Kidney (tissue), 14 donors: ENCODE results near the gene TPP1. TPM values are rescaled to one million over a fixed set of nuclear protein-coding genes. Genes with fewer than 3 reads are reported as not detected.

Source experiments
- DNase-seq, 5 donors: peaks; one replicate each; pipeline ENCODE4 v3.0.0-alpha.2; 2013 to 2020
- FAIRE-seq: peaks from 2 replicates; lab custom pipeline; 2012; peaks lifted over from hg19 to GRCh38; lab: Jason Lieb, UNC
- H3K27ac ChIP-seq, 2 donors: one replicate each; pipeline ENCODE4 v1.7.0; 2013; ENCODE audit warnings: low read depth in 2 of 2, low read length in 2 of 2, inconsistent platforms in 1 of 2
- H3K27me3 ChIP-seq: one replicate; pipeline ENCODE4 v1.7.1; 2013; ENCODE audit warnings: low read length, inconsistent platforms; ENCODE audit not compliant: control insufficient read depth, insufficient read depth
- H3K36me3 ChIP-seq, 3 donors: one replicate each; pipeline versions ENCODE4 v1.7.0 to v1.7.1; 2013; ENCODE audit warnings: low read length in 3 of 3, control low read depth in 1 of 3, inconsistent platforms in 1 of 3; ENCODE audit not compliant: insufficient read depth in 3 of 3, control insufficient read depth in 2 of 3
- H3K4me1 ChIP-seq, 3 donors: one replicate each; pipeline versions ENCODE4 v1.7.0 to v1.7.1; 2013; ENCODE audit warnings: low read length in 3 of 3, inconsistent platforms in 1 of 3, low read depth in 1 of 3; ENCODE audit not compliant: control insufficient read depth in 2 of 3, insufficient read depth in 2 of 3
- H3K4me3 ChIP-seq, 3 donors: one replicate each; pipeline versions ENCODE4 v1.7.0 to v1.8.1; 2013; ENCODE audit warnings: low read length in 3 of 3, control low read depth in 1 of 3, inconsistent platforms in 1 of 3
- H3K9ac ChIP-seq, 3 donors: one replicate each; pipeline versions ENCODE4 v1.7.0 to v1.7.1; 2013; ENCODE audit warnings: low read length in 3 of 3, control low read depth in 1 of 3, inconsistent platforms in 1 of 3
- H3K9me3 ChIP-seq, 3 donors: one replicate each; pipeline versions ENCODE4 v1.7.0 to v1.7.1; 2013; ENCODE audit warnings: low read length in 3 of 3, control low read depth in 1 of 3, inconsistent platforms in 1 of 3; ENCODE audit not compliant: control insufficient read depth in 2 of 3, insufficient read depth in 1 of 3
- intact Hi-C: fragments of 100-400 bp; cut with DNase I; formaldehyde crosslinking; loops from one replicate; pipeline ENCODE4 v1.11.1; 2022
- polyA plus RNA-seq: library from polyadenylated mRNA; stranded (reverse); fragments of 350-450 nt; fragmentation: Illumina TruSeq; extraction: RNeasy Lipid Tissue Mini Kit (QIAGEN cat#74804); gene quantifications from one replicate; pipeline ENCODE4 v1.2.3, GENCODE V29; 2014; ENCODE audit warnings: low read depth, low replicate concordance; ENCODE audit not compliant: insufficient read depth
- total RNA-seq: library from RNA; stranded (reverse); fragmentation: NEBNext Ultra II Directional; extraction: Animal tissue kit (Norgen Biotek cat#: 25700); gene quantifications from one replicate; pipeline ENCODE4 v1.2.1, GENCODE V29; 2021
- TF ChIP-seq, protein P1 (sequence below): IDR thresholded peaks from 3 replicates; pipeline ENCODE4 v1.5.1; 2012; ENCODE audit warnings: mild to moderate bottlenecking, moderate library complexity, borderline replicate concordance; ENCODE audit not compliant: insufficient read depth; ENCODE audit errors: extremely low read depth
- donor health status: control.
- donor health status: control.
- donor health status: control.
- donor health status: control.
- donor health status: control.
- donor health status: DM: yes; HTN: yes; CAD: no.
- donor health status: Normal renal cell carcinoma (clear cell type).

TPP1 gene
- total and polyA plus RNA-seq, 2 donors from 2014 or later = 84.2 to 115 TPM

DNA sequence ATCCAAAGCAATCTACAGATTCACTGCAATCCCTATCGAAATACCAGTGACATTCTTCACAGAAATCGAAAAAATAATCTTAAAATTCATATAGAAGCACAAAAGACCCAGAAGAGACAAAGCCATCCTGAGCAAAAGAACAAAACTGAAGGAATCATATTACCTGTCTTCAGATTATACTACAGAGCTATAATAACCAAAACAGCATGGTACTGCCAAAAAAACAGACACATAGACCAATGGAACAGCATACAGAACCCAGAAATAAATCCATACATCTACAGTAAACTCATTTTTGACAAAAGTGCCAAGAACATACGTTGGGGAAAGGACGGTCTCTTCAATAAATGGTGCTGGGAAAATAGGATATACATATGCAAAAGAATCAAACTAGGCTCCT is 34.7 kb downstream of the TPP1 start:
- no peaks in the 10 kb centered on the region for H3K4me1 ChIP-seq
- no peak overlapping the region for H3K27ac ChIP-seq
- H3K27me3 ChIP-seq = no peaks in the 10 kb centered on the region
- no peak overlapping the region for H3K9ac ChIP-seq
- H3K36me3 ChIP-seq = no peaks in the 10 kb centered on the region
- no peak for DNase-seq
- H3K4me3 ChIP-seq = no peak overlapping the region
- FAIRE-seq = no peak
- H3K9me3 ChIP-seq = peaks cover 2 to 9% (median 5%) of the 10 kb centered on the region in 3 donors
- intact Hi-C loops = no loop called here
- TF ChIP-seq, protein P1, sequence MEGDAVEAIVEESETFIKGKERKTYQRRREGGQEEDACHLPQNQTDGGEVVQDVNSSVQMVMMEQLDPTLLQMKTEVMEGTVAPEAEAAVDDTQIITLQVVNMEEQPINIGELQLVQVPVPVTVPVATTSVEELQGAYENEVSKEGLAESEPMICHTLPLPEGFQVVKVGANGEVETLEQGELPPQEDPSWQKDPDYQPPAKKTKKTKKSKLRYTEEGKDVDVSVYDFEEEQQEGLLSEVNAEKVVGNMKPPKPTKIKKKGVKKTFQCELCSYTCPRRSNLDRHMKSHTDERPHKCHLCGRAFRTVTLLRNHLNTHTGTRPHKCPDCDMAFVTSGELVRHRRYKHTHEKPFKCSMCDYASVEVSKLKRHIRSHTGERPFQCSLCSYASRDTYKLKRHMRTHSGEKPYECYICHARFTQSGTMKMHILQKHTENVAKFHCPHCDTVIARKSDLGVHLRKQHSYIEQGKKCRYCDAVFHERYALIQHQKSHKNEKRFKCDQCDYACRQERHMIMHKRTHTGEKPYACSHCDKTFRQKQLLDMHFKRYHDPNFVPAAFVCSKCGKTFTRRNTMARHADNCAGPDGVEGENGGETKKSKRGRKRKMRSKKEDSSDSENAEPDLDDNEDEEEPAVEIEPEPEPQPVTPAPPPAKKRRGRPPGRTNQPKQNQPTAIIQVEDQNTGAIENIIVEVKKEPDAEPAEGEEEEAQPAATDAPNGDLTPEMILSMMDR = no peak

DNA sequence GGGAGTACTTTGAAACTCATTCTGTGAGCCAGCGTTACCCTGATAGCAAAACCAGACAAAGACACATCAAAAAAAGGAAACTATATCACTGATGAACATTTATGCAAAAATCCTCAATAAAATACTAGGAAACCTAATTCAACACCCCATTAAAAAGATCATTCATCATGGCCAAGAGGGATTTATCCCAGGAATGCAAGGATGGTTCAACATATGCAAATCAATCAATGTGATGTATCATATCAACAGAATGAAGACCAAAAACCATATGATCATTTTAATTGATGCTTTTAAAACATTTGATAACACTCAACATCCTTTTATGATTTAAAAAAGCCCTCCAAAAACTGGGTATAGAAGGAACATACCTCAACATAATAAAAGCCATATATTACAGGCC is 35.6 kb downstream of the TPP1 start:
- intact Hi-C loops = no loop called here
- Histone ChIP-seq H3K27me3 (no peaks in the 10 kb centered on the region), H3K9me3 (peaks cover 2 to 9% (median 5%) of the 10 kb centered on the region in 3 donors), H3K9ac (no peak overlapping the region), H3K4me3 (no peak overlapping the region), H3K4me1 (no peaks in the 10 kb centered on the region), H3K27ac (no peak overlapping the region), H3K36me3 (no peaks in the 10 kb centered on the region)
- DNase-seq = no peak
- FAIRE-seq = no peak
- TF ChIP-seq, protein P1 = no peak

DNA sequence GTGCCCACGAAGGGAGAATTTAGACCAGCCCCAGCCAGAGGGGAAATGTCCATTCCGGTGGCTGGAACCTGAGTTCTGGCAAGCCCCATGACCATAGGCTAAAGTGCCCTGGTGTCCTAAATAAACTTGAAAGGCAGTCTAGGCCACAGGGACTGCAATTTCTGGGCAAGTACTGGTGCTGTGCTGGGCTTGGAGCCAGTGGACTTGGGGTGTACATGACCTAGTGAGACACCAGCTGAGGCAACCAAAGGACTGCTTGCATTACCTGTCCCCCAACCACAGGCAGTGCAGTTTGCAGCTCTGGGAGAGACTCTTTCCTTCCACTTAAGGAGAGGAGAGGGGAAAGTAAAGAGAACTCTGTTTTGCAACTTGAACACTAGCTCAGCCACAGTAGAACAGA is 39.5 kb downstream of the TPP1 start:
- TF ChIP-seq, protein P1 = no peak
- DNase-seq (no peak), FAIRE-seq (no peak)
- H3K27ac ChIP-seq = no peak overlapping the region
- no peaks in the 10 kb centered on the region for H3K36me3 ChIP-seq
- peaks cover 0 to 6% (median 0%) of the 10 kb centered on the region in 3 donors for H3K4me1 ChIP-seq
- no peak overlapping the region for H3K4me3 ChIP-seq
- intact Hi-C loops = no loop called here
- no peak overlapping the region for H3K9ac ChIP-seq
- no peaks in the 10 kb centered on the region for H3K27me3 ChIP-seq
- H3K9me3 ChIP-seq = peaks cover 2 to 8% (median 5%) of the 10 kb centered on the region in 3 donors

DNA sequence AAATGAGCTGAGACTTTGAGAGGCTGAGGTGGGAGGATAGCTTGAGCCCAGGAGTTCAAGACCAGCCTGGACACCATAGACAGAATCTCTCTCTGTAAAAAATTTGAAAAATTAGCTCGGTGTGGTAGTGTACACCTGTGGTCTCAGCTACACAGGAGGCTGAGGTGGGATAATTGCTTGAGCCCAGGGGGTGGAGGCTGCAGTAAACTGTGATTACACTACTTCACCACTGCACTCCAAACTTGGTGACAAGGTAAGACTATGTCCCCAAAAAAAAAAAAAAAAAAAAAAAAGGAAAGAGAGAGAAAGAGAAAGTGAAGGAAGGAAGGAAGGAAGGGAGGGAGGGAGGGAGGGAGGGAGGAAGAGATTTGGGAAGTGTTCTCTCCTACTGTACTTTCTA is 41.1 kb downstream of the TPP1 start:
- intact Hi-C loops = no loop called here
- TF ChIP-seq, protein P1 = no peak
- Histone ChIP-seq H3K36me3 (no peaks in the 10 kb centered on the region), H3K9ac (no peak overlapping the region), H3K27me3 (no peaks in the 10 kb centered on the region), H3K4me1 (peaks cover 0 to 6% (median 0%) of the 10 kb centered on the region in 3 donors), H3K4me3 (no peak overlapping the region), H3K27ac (no peak overlapping the region), H3K9me3 (no peaks in the 10 kb centered on the region)
- FAIRE-seq = no peak
- DNase-seq = no peak
